ENCODE data around the gene NIPAL1.

The NIPAL1 gene

DNA sequence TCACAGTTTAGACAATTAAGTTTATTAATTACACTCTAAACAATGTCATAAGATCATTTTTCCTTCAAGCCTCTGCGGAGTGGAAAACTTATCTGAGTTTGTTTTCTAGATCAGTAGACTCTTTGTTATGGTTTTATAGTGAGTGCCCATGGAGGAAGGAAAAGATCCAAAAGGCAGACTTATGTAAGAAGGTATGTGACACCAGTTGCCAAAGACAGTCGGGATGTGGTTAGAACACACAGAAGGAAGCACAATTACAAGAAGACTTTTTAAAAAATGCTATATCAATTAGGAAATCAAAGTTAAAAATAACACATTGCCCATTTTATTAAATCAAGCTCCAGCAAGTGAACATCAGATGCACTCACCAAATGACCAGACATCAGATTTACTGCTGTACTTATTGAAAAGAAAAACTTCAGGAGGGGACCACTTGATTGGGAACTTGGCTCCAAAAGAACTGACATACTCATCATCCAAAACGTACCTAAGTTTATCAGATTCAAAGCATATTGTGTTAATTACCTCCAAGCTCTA is 57.1 kb downstream of the NIPAL1 start:
- Histone ChIP-seq H3K9me3 (ENCODE audit: control insufficient read depth in 1 of 2, low read length in 2 of 2) (no peaks in the 10 kb centered on the region), H3K27ac (ENCODE audit: low read depth, low read length) (no peak overlapping the region), H3K27me3 (ENCODE audit: control insufficient read depth in 1 of 2, insufficient read depth in 2 of 2, low read length in 2 of 2) (no peaks in the 10 kb centered on the region), H3K4me3 (ENCODE audit: low read depth in 1 of 2, low read length in 2 of 2) (no peak overlapping the region), H3K4me1 (ENCODE audit: control insufficient read depth in 1 of 2, insufficient read depth in 2 of 2, low read length in 2 of 2) (no peaks in the 10 kb centered on the region), H3K9ac (ENCODE audit: low read depth in 1 of 2, low read length in 2 of 2) (no peak overlapping the region), H3K36me3 (ENCODE audit: control insufficient read depth in 1 of 2, insufficient read depth in 2 of 2, low read length in 2 of 2) (no peaks in the 10 kb centered on the region)

DNA sequence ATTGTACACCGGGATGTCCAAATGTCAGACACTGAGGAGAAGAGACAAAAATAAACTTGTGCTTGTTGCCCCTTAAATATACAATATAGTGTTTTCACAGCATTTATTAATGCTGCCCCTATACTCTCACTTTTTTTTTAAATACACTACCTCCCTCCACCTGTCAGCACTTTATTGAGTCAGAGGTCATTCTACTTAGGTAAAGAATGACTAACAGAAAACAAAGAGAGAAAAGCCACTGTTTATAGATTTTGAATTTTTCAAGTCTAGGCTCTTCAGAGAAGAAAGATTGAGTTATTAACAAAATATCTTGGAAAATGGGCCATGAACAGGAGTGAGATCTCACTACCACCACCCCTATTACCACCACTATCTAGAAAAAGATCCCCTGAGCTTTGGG is 58.1 kb downstream of the NIPAL1 start:
- Histone ChIP-seq H3K9me3 (ENCODE audit: control insufficient read depth in 1 of 2, low read length in 2 of 2) (no peaks in the 10 kb centered on the region), H3K36me3 (ENCODE audit: control insufficient read depth in 1 of 2, insufficient read depth in 2 of 2, low read length in 2 of 2) (no peaks in the 10 kb centered on the region), H3K27me3 (ENCODE audit: control insufficient read depth in 1 of 2, insufficient read depth in 2 of 2, low read length in 2 of 2) (no peaks in the 10 kb centered on the region), H3K9ac (ENCODE audit: low read depth in 1 of 2, low read length in 2 of 2) (no peak overlapping the region), H3K4me3 (ENCODE audit: low read depth in 1 of 2, low read length in 2 of 2) (no peak overlapping the region), H3K4me1 (ENCODE audit: control insufficient read depth in 1 of 2, insufficient read depth in 2 of 2, low read length in 2 of 2) (no peaks in the 10 kb centered on the region), H3K27ac (ENCODE audit: low read depth, low read length) (no peak overlapping the region)

DNA sequence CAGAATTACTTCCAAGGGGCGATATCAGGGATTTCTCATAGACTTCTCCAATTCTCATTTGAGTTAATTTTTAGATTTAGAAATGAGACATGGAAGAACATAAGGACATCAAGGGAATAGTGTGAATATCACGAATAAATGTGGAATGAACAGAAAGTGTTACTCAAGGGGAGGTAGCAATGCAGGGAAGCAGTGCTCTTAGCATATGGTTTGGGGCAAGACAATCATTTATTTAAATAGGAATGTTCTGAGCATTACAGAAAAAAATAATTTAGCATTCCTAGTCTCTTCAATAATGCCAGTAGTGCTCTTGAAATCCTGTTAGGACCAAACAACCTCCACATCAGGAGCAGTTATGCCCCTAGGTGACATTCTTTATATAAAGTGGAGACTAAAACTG is 61.9 kb downstream of the NIPAL1 start:
- Histone ChIP-seq H3K9me3 (ENCODE audit: control insufficient read depth in 1 of 2, low read length in 2 of 2) (no peaks in the 10 kb centered on the region), H3K27ac (ENCODE audit: low read depth, low read length) (no peak overlapping the region), H3K4me1 (ENCODE audit: control insufficient read depth in 1 of 2, insufficient read depth in 2 of 2, low read length in 2 of 2) (no peaks in the 10 kb centered on the region), H3K36me3 (ENCODE audit: control insufficient read depth in 1 of 2, insufficient read depth in 2 of 2, low read length in 2 of 2) (no peaks in the 10 kb centered on the region), H3K9ac (ENCODE audit: low read depth in 1 of 2, low read length in 2 of 2) (no peak overlapping the region), H3K4me3 (ENCODE audit: low read depth in 1 of 2, low read length in 2 of 2) (no peak overlapping the region), H3K27me3 (ENCODE audit: control insufficient read depth in 1 of 2, insufficient read depth in 2 of 2, low read length in 2 of 2) (no peaks in the 10 kb centered on the region)

DNA sequence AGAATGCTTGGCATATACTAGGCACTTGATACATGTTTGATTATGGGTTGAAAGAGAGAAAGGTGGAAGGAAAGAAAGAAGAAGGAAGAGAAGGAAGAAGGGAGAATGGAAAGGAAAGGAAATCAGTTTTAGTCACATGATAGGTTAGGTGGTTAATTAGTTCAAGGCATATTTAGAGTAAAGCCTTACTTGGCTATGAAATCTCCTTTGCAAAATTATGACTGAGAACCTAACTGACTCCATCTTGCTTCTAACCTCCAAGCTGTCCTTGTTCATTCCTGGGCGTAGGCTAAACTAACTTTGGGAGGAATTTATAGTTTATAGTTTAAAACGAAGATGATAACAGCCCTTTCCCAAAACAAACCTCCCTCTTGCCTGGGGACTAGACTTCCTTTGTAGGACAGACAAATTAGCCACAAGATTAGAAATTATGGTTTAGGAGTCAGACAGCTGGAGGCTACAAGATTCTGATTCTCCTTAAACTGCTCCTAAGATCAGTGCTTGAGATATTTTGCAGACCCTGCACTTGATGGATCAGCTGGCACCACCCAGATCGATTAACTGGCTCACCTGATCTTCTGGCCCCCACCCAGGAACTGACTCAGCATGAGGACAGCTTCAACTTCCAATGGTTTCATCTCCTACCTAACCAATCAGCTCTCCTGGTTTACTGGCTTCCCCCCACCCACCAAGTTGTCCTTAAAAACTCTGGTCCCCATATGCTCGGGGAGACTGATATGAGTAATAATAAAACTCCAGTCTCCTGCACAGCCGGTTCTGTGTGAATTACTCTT is 62.5 kb downstream of the NIPAL1 start:
- no peaks in the 10 kb centered on the region for H3K9me3 ChIP-seq (ENCODE audit: control insufficient read depth in 1 of 2, low read length in 2 of 2)

DNA sequence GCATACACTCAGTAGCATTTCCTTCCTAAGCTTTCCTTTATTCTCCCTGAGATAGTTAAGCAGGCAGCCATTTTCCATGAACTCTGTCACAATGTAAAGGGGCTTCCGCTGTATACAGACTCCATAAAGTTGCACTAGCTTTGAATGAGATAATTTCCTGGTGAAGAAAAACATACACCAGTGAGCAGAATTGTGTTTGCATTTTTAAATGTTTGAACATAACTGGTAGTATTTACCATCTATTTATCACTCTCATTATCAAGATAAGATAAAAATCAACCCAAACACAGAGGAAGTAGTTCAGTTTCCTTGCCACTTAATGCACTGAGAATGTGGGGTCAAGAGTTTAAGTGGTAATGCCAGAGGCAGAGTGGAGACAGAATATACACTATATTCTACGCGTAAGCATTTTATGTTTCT is 63.4 kb downstream of the NIPAL1 start:
- Histone ChIP-seq H3K4me3 (ENCODE audit: low read depth in 1 of 2, low read length in 2 of 2) (no peak overlapping the region), H3K9me3 (ENCODE audit: control insufficient read depth in 1 of 2, low read length in 2 of 2) (no peaks in the 10 kb centered on the region), H3K36me3 (ENCODE audit: control insufficient read depth in 1 of 2, insufficient read depth in 2 of 2, low read length in 2 of 2) (no peaks in the 10 kb centered on the region), H3K27ac (ENCODE audit: low read depth, low read length) (no peak overlapping the region), H3K4me1 (ENCODE audit: control insufficient read depth in 1 of 2, insufficient read depth in 2 of 2, low read length in 2 of 2) (no peaks in the 10 kb centered on the region), H3K9ac (ENCODE audit: low read depth in 1 of 2, low read length in 2 of 2) (no peak overlapping the region), H3K27me3 (ENCODE audit: control insufficient read depth in 1 of 2, insufficient read depth in 2 of 2, low read length in 2 of 2) (no peaks in the 10 kb centered on the region)

More for the DNA sequence above, 62.5 kb downstream of the NIPAL1 start:
- Histone ChIP-seq H3K4me1 (ENCODE audit: control insufficient read depth in 1 of 2, insufficient read depth in 2 of 2, low read length in 2 of 2) (no peaks in the 10 kb centered on the region), H3K4me3 (ENCODE audit: low read depth in 1 of 2, low read length in 2 of 2) (no peak overlapping the region), H3K36me3 (ENCODE audit: control insufficient read depth in 1 of 2, insufficient read depth in 2 of 2, low read length in 2 of 2) (no peaks in the 10 kb centered on the region), H3K27me3 (ENCODE audit: control insufficient read depth in 1 of 2, insufficient read depth in 2 of 2, low read length in 2 of 2) (no peaks in the 10 kb centered on the region), H3K27ac (ENCODE audit: low read depth, low read length) (no peak overlapping the region), H3K9ac (ENCODE audit: low read depth in 1 of 2, low read length in 2 of 2) (no peak overlapping the region)

DNA sequence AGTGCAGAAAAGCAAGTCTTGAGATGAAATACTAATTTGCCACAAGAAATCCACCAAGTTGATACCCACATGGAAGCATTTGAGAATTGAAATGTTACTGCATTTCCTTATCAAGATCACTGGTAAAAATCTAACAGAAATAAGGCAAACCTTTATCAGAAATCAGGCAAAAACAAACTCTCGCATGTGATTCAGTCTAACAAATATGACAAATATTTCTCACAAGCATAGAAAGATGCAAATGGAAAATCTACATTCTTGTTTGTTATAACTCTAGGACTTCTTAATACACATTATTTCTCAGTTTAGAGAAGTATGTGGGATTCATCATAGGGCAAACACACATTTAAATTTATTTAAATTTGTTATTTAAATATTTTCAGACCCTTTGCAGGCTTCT is 64.6 kb downstream of the NIPAL1 start:
- no peak overlapping the region for H3K27ac ChIP-seq (ENCODE audit: low read depth, low read length)

DNA sequence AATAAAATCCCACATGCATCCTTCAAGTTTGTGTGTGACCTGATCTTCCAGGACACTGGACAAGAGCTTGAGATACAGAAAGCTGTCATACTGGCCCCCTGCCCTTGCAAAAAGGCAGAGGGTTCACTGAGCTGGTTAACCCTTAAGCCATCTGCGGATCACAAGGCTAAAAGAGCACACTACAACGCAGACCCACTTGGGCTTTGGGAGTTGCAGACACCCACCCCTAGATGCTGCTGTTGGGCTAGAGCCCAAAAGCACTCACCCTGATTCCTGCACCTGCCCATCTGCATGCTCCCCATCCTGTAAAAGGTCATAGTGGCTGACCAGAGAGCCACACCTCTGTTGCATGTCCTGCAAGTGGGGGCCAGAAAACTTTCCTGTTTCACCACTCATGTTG is 66.4 kb downstream of the NIPAL1 start:
- no peaks in the 10 kb centered on the region for H3K27me3 ChIP-seq (ENCODE audit: control insufficient read depth in 1 of 2, insufficient read depth in 2 of 2, low read length in 2 of 2)
- no peak overlapping the region for H3K9ac ChIP-seq (ENCODE audit: low read depth in 1 of 2, low read length in 2 of 2)
- H3K4me3 ChIP-seq (ENCODE audit: low read depth in 1 of 2, low read length in 2 of 2): no peak overlapping the region
- no peaks in the 10 kb centered on the region for H3K4me1 ChIP-seq (ENCODE audit: control insufficient read depth in 1 of 2, insufficient read depth in 2 of 2, low read length in 2 of 2)
- no peaks in the 10 kb centered on the region for H3K36me3 ChIP-seq (ENCODE audit: control insufficient read depth in 1 of 2, insufficient read depth in 2 of 2, low read length in 2 of 2)
- no peak overlapping the region for H3K27ac ChIP-seq (ENCODE audit: low read depth, low read length)
- H3K9me3 ChIP-seq (ENCODE audit: control insufficient read depth in 1 of 2, low read length in 2 of 2): no peaks in the 10 kb centered on the region

More for the DNA sequence above, 64.6 kb downstream of the NIPAL1 start:
- Histone ChIP-seq H3K4me1 (ENCODE audit: control insufficient read depth in 1 of 2, insufficient read depth in 2 of 2, low read length in 2 of 2) (no peaks in the 10 kb centered on the region), H3K36me3 (ENCODE audit: control insufficient read depth in 1 of 2, insufficient read depth in 2 of 2, low read length in 2 of 2) (no peaks in the 10 kb centered on the region), H3K9me3 (ENCODE audit: control insufficient read depth in 1 of 2, low read length in 2 of 2) (no peaks in the 10 kb centered on the region), H3K27me3 (ENCODE audit: control insufficient read depth in 1 of 2, insufficient read depth in 2 of 2, low read length in 2 of 2) (no peaks in the 10 kb centered on the region), H3K4me3 (ENCODE audit: low read depth in 1 of 2, low read length in 2 of 2) (no peak overlapping the region), H3K9ac (ENCODE audit: low read depth in 1 of 2, low read length in 2 of 2) (no peak overlapping the region)

DNA sequence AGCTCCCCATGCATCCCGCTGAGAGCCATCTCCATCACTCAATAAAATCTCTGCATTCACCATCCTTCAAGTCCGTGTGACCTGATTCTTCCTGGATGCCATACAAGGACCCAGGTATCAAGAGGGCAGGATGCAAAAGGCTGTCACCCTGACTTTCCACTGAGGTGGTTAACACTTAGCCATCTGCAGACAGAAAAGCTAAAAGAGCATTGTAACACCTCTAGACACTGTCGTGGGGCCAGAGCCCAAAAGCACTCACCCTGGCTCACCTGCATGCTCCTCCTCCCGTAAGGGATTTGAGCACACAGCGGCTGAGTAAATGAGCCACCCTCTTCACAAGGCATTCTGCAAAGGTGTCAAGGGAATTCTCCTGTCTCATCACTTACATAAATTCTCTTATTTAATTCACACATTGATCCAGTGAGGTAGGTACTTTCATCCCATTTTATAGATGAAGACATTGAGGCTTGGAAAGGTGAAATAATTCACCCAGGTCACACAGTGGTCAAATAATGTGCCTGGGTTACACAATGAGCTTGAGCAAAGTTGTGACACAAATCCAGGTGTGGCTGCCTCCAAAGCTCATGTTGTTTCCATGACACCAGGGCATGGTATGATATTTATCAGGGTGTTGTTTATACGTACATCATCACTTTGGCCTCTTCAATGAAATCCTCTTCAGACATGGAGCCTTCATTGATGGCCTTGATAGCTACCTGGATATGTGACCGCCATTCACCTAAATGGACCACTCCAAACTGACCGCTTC is 69.4 kb downstream of the NIPAL1 start:
- Histone ChIP-seq H3K27ac (ENCODE audit: low read depth, low read length) (no peak overlapping the region), H3K4me3 (ENCODE audit: low read depth in 1 of 2, low read length in 2 of 2) (no peak overlapping the region), H3K27me3 (ENCODE audit: control insufficient read depth in 1 of 2, insufficient read depth in 2 of 2, low read length in 2 of 2) (no peaks in the 10 kb centered on the region), H3K4me1 (ENCODE audit: control insufficient read depth in 1 of 2, insufficient read depth in 2 of 2, low read length in 2 of 2) (no peaks in the 10 kb centered on the region), H3K9ac (ENCODE audit: low read depth in 1 of 2, low read length in 2 of 2) (no peak overlapping the region), H3K36me3 (ENCODE audit: control insufficient read depth in 1 of 2, insufficient read depth in 2 of 2, low read length in 2 of 2) (no peaks in the 10 kb centered on the region), H3K9me3 (ENCODE audit: control insufficient read depth in 1 of 2, low read length in 2 of 2) (no peaks in the 10 kb centered on the region)

Data from duodenal mucosa (tissue), 2 donors.